Esophagus muscularis mucosa (tissue), 4 donors: ENCODE measurements around the gene GLS. TPM values are rescaled to one million over a fixed set of nuclear protein-coding genes. Genes with fewer than 3 reads are reported as not detected.
A peak's percentile ranks its signal among the peaks of the same experiment; 100 is the strongest.

Experiments
- DNase-seq: peaks from one replicate; pipeline ENCODE4 v3.0.0-alpha.2; 2017; ENCODE audit errors: extremely low spot score
- H3K27ac ChIP-seq, 4 donors: fragments of 200-600 bp; sonication (generic); replicated peaks in 1 of 4; 1 replicate in 3 of 4; 2 replicates in 1 of 4; pipeline ENCODE4 v1.5.1; 2016 to 2019; ENCODE audit warnings: mild to moderate bottlenecking in 1 of 4
- H3K27me3 ChIP-seq, 4 donors: fragments of 200-600 bp; sonication (generic); one replicate each; pipeline versions ENCODE4 v1.5.1 to v1.6.0; 2016 to 2019
- H3K36me3 ChIP-seq, 4 donors: fragments of 200-600 bp; sonication (generic); one replicate each; pipeline ENCODE4 v1.5.1; 2016 to 2019
- H3K4me1 ChIP-seq, 4 donors: fragments of 200-600 bp; sonication (generic); one replicate each; pipeline ENCODE4 v1.5.1; 2016 to 2019
- H3K4me3 ChIP-seq, 4 donors: fragments of 200-600 bp; sonication (generic); 1 replicate in 2 of 4; 2 replicates in 2 of 4; pipeline ENCODE4 v1.5.1; 2016 to 2019; ENCODE audit warnings: mild to moderate bottlenecking in 4 of 4, moderate library complexity in 1 of 4
- H3K9me3 ChIP-seq, 4 donors: fragments of 200-600 bp; sonication (generic); 1 replicate in 3 of 4; 2 replicates in 1 of 4; pipeline ENCODE4 v1.5.1; 2016 to 2019
- EP300 ChIP-seq: sonication (generic); formaldehyde crosslinking; IDR thresholded peaks from one replicate; pipeline ENCODE4 v1.6.1; 2017; ENCODE audit warnings: antibody characterized with exemption
- POLR2A ChIP-seq: fragments of 450-650 bp; IDR thresholded peaks from one replicate; pipeline ENCODE4 v1.6.1; 2017; ENCODE audit warnings: antibody characterized with exemption, moderate library complexity, mild to moderate bottlenecking, low read depth
- POLR2AphosphoS5 ChIP-seq, 2 donors: sonication (generic); formaldehyde crosslinking; IDR thresholded peaks; one replicate each; pipeline ENCODE4 v1.6.1; 2017; ENCODE audit warnings: antibody characterized with exemption in 2 of 2
- WGBS: methylation state at CpG from one replicate; pipeline ENCODE4 v1.1.5; 2018; 5-methylcytosine and 5-hydroxymethylcytosine counted together
- intact Hi-C: fragments of 100-400 bp; cut with DNase I; formaldehyde crosslinking; loops from one replicate; pipeline ENCODE4 v1.15.1; 2023
- total RNA-seq, 4 donors: library from RNA; depleted of rRNA; stranded (reverse); fragments of >200 nt; gene quantifications; one replicate each; pipeline versions ENCODE4 v1.1.0 to v1.2.1, GENCODE V29; 2016
- TF ChIP-seq, protein P1 (sequence below), 3 experiments: fragments of 200-600 bp in 2 of 3; fragments of 450-650 bp in 1 of 3; sonication (generic) in 2 of 3; IDR thresholded peaks; one replicate each; pipeline ENCODE4 v1.5.1; 2017 to 2019; ENCODE audit warnings: antibody characterized with exemption in 3 of 3, mild to moderate bottlenecking in 2 of 3, moderate library complexity in 1 of 3

GLS gene
- total RNA-seq, 4 donors from 2014 or later: 93.6 to 125 (median 94.0) TPM

GRCh38 chr2:191010887-191011885 is 130.6 kb downstream of the GLS start:
- Histone ChIP-seq H3K4me3 (peak overlapping the region in 1 of 4 donors; percentile 10), H3K27me3 (no peaks in the 10 kb centered on the region), H3K27ac (no peak overlapping the region), H3K9me3 (no peaks in the 10 kb centered on the region), H3K36me3 (peaks cover 9 to 52% (median 24%) of the 10 kb centered on the region in 4 donors), H3K4me1 (peaks cover 22 to 35% (median 34%) of the 10 kb centered on the region in 4 donors)
- no peak for TF ChIP-seq EP300
- TF ChIP-seq POLR2AphosphoS5 (IDR thresholded peaks at IDR 0.05): no peak
- no peak for TF ChIP-seq POLR2A
- TF ChIP-seq, protein P1, sequence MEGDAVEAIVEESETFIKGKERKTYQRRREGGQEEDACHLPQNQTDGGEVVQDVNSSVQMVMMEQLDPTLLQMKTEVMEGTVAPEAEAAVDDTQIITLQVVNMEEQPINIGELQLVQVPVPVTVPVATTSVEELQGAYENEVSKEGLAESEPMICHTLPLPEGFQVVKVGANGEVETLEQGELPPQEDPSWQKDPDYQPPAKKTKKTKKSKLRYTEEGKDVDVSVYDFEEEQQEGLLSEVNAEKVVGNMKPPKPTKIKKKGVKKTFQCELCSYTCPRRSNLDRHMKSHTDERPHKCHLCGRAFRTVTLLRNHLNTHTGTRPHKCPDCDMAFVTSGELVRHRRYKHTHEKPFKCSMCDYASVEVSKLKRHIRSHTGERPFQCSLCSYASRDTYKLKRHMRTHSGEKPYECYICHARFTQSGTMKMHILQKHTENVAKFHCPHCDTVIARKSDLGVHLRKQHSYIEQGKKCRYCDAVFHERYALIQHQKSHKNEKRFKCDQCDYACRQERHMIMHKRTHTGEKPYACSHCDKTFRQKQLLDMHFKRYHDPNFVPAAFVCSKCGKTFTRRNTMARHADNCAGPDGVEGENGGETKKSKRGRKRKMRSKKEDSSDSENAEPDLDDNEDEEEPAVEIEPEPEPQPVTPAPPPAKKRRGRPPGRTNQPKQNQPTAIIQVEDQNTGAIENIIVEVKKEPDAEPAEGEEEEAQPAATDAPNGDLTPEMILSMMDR (IDR thresholded peaks at IDR 0.05): no peak
- DNase-seq: no peak
- 90% methylated on average over 14 of the region's 14 CpGs for WGBS
- intact Hi-C loops: loop anchor here (10.0 kb wide), 1 partner anchor 166 kb away; no protein-coding TSS in a partner anchor

- Histone ChIP-seq H3K4me1 (peaks cover 22 to 35% (median 34%) of the 10 kb centered on the region in 4 donors), H3K27me3 (no peaks in the 10 kb centered on the region), H3K36me3 (peaks cover 0 to 40% (median 12%) of the 10 kb centered on the region in 4 donors), H3K9me3 (no peaks in the 10 kb centered on the region), H3K27ac (no peak overlapping the region), H3K4me3 (peak overlapping the region; percentile 77 to 89 (median 84))
- WGBS: 84% methylated on average over 3 of the region's 3 CpGs
- TF ChIP-seq, protein P1 (IDR thresholded peaks at IDR 0.05): no peak
- no peak for TF ChIP-seq POLR2AphosphoS5 (IDR thresholded peaks at IDR 0.05)
- TF ChIP-seq EP300: no peak
- no peak for TF ChIP-seq POLR2A
- intact Hi-C loops: loop anchor here (10.0 kb wide), 1 partner anchor 168 kb away; no protein-coding TSS in a partner anchor
- no peak for DNase-seq
Measured at GRCh38 chr2:191012346-191012745, 131.7 kb downstream of the GLS start.

- Histone ChIP-seq H3K4me1 (peaks cover 22 to 35% (median 34%) of the 10 kb centered on the region in 4 donors), H3K27me3 (no peaks in the 10 kb centered on the region), H3K36me3 (peaks cover 0 to 33% (median 8%) of the 10 kb centered on the region in 4 donors), H3K4me3 (peak overlapping the region; percentile 77 to 89 (median 84)), H3K27ac (peak overlapping the region; percentile 84 to 96 (median 91)), H3K9me3 (no peaks in the 10 kb centered on the region)
- intact Hi-C loops: loop anchor here (10.0 kb wide), 1 partner anchor 168 kb away; no protein-coding TSS in a partner anchor
- no peak for DNase-seq
- TF ChIP-seq POLR2AphosphoS5 (IDR thresholded peaks at IDR 0.05): no peak
- no peak for TF ChIP-seq POLR2A
- TF ChIP-seq, protein P1 (IDR thresholded peaks at IDR 0.05): no peak
- TF ChIP-seq EP300: no peak
- WGBS: 26% methylated on average over 14 of the region's 14 CpGs
Measured at GRCh38 chr2:191012845-191013681, 132.4 kb downstream of the GLS start.

- Histone ChIP-seq H3K27me3 (no peaks in the 10 kb centered on the region), H3K36me3 (peaks cover 0 to 28% (median 6%) of the 10 kb centered on the region in 4 donors), H3K9me3 (no peaks in the 10 kb centered on the region), H3K4me3 (peak overlapping the region; percentile 77 to 89 (median 84)), H3K4me1 (peaks cover 22 to 35% (median 34%) of the 10 kb centered on the region in 4 donors), H3K27ac (peak overlapping the region; percentile 84 to 96 (median 91))
- no peak for TF ChIP-seq EP300
- TF ChIP-seq, protein P1 (IDR thresholded peaks at IDR 0.05): no peak
- 0% methylated on average over 11 of the region's 14 CpGs for WGBS
- no peak for DNase-seq
- intact Hi-C loops: loop anchor here (10.0 kb wide), 1 partner anchor 169 kb away; no protein-coding TSS in a partner anchor
Measured at GRCh38 chr2:191013682-191013931, 133.0 kb downstream of the GLS start.
